Stimulated activated CD8-positive, alpha-beta memory T cell treated with anti-CD3 and anti-CD28 coated beads, Interleukin-7, amount 100 ng/mL, for 1 hour (primary cell): ENCODE data around the gene RHOT1.
"Not testable (repeated sequence)": the region's sequence is repeated elsewhere in the genome, so short reads cannot be mapped to it uniquely, and the experiment has no call there.

ENCODE experiments used
- DNase-seq, 2 donors: peaks; one replicate each; pipeline ENCODE4 v3.0.0-alpha.2; 2020; ENCODE audit warnings: low read depth in 2 of 2

RHOT1 gene

DNA sequence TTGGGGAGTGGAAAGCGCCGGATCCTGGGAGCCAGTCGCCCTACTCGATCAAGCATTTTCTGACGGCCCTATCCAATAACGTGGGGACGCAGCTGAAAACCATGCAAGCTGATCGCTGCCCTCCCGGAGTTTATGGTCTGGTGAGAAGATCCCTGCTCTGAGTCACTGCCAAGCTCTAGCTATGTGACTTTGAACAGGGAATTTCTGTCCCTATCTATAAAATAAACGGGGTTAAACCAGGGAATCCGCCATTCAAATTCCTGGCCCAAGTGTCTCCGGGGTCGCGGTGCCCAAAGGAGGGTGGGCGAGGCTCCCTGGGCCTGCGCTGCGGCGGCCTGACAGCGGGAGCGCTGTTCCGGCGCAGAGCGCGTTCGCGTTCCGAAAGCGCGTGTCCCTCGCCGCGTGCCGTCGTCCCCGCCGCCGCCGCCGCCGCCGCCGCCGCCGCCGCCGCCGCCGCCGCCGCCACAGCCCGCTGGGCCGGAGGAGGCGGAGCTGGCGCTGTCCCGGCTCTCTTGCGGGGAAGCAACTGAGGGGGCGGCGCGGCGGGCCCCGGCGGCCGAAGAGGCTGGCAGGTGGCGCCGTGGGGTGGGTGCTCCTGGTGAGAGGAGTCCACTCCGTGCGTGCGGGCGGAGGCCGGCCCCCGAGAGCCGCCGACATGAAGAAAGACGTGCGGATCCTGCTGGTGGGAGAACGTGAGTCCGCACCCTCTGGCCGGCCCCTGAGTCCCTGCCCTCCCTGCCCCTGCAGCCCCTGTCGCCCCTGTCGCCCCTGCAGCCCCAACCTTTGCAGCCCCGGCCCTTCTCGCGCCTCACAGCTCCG is at the start of gene RHOT1:
TSS of gene RHOT1 (plus strand) at position 465 of the 819 bp plus-strand sequence. CDS start at position 656, 191 bp downstream.
- peak; percentile 43 to 54 for DNase-seq

DNA sequence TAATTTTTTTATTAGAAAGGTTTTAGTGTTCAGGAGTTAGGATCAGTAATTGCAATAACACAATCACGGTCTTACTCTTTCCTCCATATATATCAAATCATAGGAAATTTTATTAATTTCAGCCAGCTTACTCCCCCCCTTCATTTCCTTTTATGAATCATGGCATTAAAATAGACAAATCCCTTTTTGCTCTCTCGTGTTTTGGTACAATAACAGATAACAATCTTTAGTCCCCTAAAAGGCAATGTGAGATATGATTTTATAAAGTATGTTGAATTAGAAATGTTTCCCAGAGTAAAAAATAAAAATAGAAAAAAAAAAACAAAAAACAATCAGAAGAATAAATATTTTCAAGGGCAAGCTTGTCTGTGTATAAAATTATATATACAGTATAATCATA is 42.6 kb upstream of the RHOT1 start:
- DNase-seq, result no peak

DNA sequence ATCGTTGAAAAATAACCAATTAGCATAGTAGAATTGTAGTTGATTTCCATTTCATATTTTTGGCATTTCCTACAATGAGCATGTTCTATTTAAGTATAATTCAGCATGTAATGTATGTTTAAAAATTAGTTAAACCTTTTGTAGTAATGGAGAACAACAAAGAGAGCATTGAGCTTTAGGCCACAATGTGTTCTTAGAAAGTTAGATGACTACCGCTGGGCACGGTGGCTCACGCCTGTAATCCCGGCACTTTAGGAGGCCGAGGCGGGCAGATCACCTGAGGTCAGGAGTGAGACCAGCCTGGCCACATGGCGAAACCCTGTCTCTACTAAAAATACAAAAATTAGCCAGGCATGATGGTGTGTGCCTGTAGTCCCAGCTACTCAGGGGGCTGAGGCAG is 42.0 kb upstream of the RHOT1 start:
- not testable (repeated sequence) for DNase-seq

DNA sequence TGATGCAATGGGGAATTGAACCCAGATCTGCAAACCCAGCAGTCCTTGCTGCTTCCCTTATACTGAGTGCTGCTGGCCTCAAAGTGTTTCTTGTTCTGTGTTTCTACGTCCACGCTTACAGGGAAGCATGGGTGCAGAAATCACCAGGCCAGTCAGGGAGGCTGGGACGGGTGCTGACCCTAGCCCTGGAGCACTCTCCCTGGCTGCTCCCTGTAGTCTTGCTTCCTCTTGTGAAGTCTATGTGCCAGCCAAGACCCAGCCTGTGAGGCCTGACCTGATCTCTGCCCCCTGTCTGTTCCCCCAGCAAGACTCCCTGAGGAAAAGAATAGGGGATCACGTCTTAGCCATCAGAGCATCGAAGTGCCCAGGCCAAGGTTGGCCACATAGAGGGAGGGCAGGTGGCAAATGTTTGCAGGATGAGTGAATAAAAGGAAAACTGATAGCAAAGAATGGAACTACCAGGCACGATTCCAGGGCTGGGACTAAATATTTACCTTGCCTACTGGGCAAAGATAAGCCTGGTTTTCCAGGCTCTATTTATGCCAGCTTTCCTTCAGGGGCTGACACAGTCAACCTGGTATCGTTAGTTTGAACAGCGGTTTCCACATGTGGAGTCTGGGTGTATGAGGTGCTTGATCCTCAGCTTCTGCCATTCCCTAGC is 41.2 kb upstream of the RHOT1 start:
- DNase-seq, result no peak

DNA sequence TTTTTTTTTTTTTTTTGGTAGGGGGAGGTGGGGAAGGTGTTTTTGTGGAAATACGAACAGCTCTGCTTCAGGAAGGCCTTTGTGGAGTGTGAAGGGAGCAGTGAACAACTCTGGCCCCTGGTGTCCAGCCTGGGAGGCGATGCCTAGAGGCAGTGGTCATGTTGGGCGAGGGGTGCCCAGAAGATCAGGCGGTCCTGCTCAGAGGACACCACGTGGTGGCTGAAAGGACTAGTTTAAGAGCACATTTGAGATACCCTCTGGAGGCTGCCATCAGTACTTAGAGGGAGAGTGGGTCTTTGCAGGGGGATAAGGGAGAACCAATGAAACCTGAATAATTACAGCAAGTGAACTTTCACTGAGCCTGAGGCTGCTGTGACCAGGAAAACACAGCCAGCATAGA is 40.1 kb upstream of the RHOT1 start:
- DNase-seq, result no peak

DNA sequence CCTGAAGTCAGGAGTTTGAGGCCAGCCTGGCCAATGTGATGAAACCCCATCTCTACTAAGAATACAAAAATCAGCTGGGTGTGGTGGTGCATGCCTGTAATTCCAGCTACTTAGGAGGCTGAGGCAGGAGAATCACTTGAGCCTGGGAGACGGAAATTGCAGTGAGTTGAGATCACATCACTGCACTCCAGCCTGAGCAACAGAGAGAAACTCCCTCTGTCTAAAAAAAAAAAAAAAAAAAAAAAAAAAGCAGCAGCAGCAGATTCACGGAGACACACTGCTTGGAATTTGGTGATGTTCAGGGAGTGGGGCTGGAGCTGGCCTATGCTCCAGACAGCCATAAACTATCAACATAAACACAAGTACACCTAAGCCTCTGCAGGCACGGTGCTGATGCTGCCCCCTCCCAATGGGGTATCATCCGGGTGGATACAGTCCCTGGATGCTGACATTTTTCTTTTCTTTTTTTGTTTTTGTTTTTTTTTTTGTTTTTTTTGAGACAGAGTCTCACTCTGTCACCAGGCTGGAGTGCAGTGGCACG is 39.6 kb upstream of the RHOT1 start:
- DNase-seq, result no peak

DNA sequence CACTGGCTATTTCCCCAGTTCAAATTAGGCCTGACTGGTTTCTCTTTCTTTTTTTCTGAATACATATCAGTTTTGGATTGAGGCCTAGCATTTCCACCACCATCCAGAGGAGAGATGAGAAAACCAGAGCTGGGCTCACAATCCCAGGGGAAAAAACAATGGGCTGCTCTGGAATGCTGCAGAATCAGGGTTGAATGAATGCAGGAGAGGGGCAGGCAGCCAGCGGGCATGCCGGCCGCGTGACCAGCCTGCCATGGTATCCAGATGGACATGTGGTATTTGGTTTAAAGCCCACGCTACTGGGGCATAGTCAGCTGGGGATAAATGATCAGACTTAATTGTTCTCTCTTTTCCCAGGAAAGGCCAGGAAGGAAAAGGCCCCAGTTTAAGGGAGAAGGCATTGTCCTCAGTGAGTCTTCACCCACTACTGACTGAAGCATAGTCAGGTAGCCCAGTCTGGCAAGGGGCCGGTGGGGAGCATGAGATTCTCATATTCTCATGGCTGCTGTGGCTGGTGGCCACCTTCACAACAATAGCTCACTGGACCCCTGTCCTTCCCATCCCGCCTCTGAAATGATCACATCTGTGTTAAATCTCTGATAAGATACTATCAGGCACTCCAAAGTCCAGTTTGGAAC is 38.7 kb upstream of the RHOT1 start:
- no peak for DNase-seq

DNA sequence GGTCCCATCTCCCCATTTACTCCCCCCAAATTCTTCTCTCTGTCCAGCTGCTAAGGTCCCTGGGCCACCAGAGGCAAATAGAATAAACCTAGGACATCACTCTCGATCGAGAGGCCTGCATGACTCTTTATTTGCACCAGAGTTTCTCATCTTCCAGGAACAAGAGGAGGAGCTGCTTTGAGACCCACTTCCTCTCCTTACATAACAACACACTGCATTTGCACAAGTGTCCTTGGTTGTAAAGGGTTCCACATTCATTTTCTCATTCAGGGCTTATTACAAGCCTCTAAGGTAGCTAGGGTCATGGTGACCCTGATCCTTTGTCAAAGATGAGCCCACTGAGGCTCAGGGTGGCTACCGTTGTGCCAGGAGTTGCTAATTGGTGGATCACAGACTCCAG is 38.1 kb upstream of the RHOT1 start:
- no peak for DNase-seq

DNA sequence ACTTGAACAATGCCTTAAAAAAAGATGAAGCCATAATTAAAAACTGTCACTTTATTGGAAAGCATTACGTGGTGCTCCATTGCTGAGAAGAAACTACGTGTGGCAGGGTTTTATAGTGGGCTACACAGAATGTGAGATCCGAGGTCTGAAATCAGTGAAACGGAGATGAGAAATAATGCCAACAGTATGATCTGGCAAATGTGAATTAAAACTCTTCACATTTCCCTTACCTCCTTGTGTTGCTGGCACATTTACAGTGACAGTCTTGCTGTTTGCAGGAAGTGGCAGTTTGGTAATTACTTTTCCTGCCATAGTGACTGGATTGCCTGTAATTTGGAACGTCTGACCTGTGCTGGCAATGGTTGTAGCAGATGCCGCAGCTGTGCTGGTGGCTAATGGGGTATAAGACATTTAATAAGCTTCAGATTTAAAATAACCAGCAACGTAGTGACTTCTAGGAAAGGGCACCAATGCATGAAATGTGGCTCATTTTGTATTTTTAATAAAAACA is 35.8 kb upstream of the RHOT1 start:
- DNase-seq, result not testable (repeated sequence)

DNA sequence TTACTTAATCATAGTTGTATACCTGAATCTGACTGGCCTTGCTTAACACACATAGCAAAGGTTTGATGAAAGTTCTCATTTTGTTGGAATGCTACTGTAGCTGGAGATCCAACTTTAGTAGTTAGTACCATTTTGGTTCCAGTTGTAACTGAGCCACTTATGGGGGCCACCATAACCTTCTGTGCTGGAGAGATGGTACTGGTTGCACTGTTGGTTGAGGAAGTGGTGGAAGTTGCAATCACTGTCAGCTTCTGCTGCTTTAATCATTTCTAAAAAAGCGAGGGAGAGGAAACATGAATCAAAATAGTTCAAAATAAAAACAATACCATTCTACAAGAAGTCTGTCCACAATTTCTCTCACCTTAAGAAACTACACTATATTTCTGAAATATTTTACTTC is 35.1 kb upstream of the RHOT1 start:
- not testable (repeated sequence) for DNase-seq

DNA sequence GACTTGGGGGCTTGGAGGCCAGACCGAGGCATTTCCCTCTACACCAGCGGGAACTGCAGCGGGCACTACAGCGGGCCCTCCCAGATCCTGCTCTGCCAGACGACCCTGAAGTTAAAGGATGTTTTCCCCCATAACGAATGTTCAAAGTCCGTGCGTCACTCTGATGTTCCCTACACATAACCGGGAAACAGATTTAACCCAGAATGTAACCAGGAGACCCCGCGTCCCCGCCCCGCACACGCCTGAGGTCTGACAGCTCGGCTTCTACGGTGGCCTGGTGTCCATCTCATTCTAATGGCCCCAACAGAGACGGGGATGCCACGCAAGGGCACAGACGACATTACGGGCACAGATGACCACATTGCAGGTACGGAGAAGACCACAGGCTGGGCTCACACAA is 31.7 kb upstream of the RHOT1 start:
- DNase-seq, result no peak

DNA sequence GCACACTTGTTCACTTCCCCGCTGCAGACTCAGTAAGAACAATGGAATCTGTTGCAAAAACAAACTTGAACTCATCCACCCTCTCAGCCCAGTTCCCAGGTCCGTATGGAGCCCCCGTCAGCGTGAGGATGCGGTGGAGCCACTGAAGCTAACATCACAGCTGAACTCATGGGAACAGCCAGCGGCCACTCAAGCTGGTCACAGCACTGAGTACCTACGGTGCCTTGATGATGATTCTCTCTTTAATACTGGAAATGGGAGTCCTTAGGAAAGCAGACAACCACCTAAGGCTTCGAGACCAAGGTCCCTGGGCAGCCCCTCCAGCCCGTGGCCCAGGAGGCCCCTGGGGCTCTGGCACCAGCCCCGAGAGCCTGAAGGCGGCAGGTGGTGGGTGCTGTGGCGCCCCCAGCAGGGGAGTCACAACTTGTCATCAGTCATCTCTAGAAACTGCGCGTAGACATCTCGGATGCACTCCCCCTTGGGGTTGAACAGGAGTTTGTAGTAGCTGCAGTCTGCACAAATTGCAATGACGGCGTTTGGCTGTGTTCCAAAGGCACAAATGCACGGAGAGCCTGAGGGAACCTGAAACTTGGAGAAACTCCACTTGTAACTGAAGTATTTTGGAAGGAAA is 31.0 kb upstream of the RHOT1 start:
- no peak for DNase-seq

DNA sequence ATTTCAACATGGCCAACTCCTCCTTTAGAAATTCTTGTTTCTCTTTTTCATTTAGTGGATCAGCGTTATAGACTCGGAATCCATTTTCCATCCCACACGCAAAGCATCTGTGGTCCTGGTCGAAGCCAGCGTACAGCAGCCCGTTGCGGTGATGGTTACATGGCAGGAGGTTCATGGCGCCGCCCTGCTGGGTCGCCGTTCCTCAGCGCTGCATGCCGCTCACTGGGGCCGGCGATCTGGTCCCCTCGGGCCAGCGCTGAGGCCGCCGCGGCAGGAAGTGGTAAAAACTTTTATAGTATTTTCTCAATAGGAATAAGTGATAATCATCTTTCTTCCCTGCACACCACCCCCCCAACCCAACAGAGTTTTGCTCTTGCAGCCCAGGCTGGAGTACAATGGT is 29.9 kb upstream of the RHOT1 start:
- DNase-seq, result no peak

DNA sequence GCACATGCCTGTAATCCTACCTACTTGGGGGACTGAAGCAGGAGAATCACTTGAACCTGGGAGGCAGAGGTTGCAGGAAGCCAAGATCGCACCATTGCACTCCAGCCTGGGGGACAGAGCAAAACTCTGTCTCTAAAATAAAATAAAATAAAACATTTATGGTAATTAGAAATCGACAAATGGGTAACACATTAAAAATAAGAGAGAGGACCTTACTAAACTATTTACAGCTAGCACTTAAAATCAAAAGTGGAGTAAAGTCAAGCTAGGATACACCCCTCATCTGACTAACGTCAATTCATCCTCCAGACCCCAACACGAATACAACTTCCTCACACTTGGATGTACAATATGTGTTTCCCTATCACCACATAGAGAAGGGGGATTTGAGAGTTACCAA is 27.8 kb upstream of the RHOT1 start:
- no peak for DNase-seq

DNA sequence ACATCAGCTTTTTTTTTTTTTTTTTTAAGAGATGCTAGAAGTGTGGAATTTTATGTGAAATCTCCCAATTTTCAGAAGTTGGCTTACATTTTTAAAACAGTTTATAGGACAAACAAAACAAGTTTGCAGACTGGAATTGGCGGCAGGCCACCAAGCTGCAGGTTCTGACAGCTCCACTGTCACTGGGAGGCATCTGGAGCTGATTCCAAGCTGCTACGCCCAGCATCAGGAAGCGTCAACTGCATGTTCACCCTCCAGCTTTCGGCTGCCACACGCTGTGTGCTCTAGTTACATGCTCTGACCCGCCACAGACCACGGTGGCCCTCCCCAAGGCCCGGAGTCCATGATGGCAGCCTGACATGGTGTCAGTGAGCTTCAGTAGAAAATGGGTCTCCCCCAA is 26.8 kb upstream of the RHOT1 start:
- not testable (repeated sequence) for DNase-seq

DNA sequence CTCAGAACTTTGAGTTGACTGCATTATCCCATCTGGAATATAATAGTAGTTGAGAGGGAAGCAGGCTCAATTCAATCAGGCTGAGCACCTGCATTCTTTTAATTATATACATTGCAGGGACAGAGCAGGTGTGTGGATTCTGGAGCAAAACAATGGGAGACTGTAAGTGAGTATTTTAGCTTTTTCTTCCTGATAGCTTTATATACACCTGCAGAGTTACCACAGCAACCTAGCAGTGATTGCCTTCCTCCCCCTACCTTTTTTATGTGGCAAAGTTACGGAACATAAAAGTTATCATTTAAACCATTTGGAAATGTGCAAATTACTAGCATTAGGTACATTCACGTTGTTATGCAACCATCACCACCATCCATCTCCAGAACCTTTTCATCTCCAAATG is 25.4 kb upstream of the RHOT1 start:
- DNase-seq, result no peak

DNA sequence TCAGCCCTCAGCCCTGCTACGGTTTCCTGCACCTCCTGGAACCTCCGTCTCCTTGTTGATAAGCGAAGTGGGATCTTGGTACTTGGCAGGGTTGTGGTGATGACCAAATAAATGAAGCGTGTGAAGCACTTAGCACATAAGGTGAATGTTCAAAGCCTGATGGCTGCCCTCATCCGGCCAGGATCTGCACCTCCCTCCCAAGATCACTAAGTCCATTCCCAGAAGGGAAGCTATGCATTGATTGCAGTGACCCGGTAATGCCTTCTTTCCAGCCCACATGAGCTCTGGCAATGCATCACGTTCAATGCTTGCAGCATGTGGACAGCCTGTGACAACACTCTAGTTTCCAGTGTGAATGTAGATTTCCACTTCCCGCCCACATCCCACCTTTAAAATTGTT is 24.9 kb upstream of the RHOT1 start:
- DNase-seq, result no peak

DNA sequence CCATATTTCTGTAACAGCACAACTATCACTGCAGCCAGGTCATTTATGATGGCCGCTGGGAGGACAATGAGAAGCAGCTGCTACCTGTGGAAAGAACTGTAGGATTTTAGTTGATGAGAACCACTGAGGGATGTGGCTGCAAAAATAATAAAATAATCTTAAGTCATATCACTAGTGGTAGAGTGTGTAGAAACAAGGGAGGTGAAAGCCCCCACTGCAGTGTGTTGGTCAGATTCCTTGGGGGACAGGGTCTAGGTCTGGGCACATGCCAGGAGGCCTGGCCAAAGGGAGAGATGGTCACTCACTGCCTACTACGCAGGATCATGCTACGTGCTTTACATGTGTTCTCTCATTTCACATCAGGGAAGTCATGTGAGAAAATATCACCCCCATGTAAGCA is 24.2 kb upstream of the RHOT1 start:
- not testable (repeated sequence) for DNase-seq

DNA sequence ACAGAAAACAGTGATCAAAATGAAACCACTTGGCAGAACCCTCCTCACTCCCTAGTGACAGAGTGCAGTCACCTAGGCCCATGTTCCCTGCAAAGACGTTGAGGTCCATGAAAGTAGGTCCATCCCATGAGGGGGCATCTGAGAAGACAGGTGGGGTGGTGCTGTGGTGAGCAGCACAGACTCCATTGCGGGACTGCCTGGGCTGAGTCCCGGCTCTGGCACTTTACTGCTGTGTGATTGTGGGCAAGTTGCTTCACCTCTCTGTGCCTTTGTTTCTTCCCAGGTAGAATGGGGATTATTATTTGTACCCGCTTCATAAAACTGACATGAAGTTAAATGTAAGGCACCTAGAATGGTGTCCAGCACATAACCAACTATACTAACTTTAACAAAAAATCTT is 23.5 kb upstream of the RHOT1 start:
- DNase-seq, result no peak

DNA sequence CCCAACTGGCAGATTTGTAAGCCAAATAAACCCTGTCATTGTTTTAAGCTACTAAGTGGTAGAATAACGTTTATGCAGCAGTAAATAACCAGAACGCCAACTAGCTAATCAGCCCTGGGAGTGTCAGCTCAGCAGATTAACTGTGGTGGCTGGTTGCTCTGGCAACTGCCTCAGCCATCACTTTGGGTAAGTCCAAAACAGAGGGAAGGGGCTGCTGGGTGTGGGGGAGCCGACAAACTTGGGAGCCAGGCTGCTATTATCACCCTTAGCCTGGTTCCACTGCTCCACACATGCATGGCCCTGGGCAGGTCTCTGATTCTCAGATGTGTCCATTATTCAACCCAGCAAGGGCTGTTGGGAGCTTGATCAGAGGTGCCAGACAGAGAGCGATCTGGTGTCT is 22.2 kb upstream of the RHOT1 start:
- no peak for DNase-seq

DNA sequence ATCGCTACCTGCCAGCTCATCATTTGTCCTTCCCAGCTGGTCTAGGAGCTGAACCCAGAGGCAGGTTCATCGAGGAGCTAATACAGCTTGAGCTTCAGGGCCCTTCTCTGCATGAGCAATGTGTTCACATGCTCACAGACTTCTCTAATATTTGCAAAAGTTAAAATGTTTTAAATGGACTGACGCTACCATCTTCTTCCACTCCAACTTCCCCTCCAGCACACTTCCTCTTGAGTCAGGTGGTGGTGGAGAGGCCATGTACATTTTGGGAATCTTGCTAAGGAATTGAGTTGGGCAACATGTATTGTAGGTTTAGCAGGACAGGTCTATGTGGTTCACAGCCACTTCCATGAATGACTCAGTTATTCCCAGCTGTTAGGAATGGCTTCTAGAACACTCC is 21.6 kb upstream of the RHOT1 start:
- no peak for DNase-seq

DNA sequence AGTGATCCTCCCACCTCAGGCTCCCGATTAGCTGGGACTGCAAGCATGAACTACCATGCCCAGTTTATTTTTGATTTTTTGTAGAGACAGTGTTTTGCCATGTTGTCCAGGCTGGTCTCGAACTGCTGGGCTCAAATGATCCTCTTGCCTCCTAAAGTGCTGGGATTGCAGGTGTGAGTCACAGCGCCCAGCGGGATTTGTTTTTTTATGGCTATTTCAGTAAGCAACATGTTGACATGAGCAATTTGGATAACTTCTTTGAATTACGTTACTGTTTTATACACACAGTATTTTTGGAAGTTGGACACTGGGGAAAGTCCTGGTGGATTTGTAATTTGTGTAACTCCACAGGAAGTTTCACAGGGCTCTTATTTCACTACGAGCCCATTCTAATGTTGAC is 18.5 kb upstream of the RHOT1 start:
- DNase-seq, result no peak
